ENCODE results near the gene CREBL2.

CREBL2 gene

GRCh38 chr12:12689647-12690300 lies 78.1 kb downstream of the CREBL2 start:
- no peak for TF ChIP-seq CTCF (conservative IDR thresholded peaks at IDR 0.05; ENCODE audit: low read depth)
- ChIA-PET POLR2A (ENCODE audit: low non-redundant PET) (no interaction called here), CTCF (interaction anchor here (0.6 kb wide), 1 partner anchor 356 kb away, joined by 3 read pairs; no protein-coding TSS in a partner anchor)
- no peak overlapping the region for H3K27ac ChIP-seq
- no peak for DNase-seq (ENCODE audit: low spot score)

GRCh38 chr12:12691549-12691948 lies 79.9 kb downstream of the CREBL2 start:
- TF ChIP-seq CTCF (conservative IDR thresholded peaks at IDR 0.05; ENCODE audit: low read depth), result no peak
- DNase-seq (ENCODE audit: low spot score), result no peak
- ChIA-PET POLR2A (ENCODE audit: low non-redundant PET) (no interaction called here), CTCF (no interaction called here)
- no peak overlapping the region for H3K27ac ChIP-seq

- ChIA-PET CTCF (interaction anchor here (0.7 to 1.2 kb wide), 2 partner anchors 202 to 344 kb away, joined by 3 to 4 read pairs; partner anchors contain the start of gene MANSC1), POLR2A (ENCODE audit: low non-redundant PET) (no interaction called here)
- no peak overlapping the region for H3K27ac ChIP-seq
- TF ChIP-seq CTCF (conservative IDR thresholded peaks at IDR 0.05; ENCODE audit: low read depth), result no peak
- no peak for DNase-seq (ENCODE audit: low spot score)
Observed at GRCh38 chr12:12693111-12693671, 81.5 kb downstream of the CREBL2 start.

Measured in RWPE1 (cell line).